ENCODE results near the gene CELA3A.
A peak's percentile ranks its signal among the peaks of the same experiment; 100 is the strongest.

Gene CELA3A

DNA sequence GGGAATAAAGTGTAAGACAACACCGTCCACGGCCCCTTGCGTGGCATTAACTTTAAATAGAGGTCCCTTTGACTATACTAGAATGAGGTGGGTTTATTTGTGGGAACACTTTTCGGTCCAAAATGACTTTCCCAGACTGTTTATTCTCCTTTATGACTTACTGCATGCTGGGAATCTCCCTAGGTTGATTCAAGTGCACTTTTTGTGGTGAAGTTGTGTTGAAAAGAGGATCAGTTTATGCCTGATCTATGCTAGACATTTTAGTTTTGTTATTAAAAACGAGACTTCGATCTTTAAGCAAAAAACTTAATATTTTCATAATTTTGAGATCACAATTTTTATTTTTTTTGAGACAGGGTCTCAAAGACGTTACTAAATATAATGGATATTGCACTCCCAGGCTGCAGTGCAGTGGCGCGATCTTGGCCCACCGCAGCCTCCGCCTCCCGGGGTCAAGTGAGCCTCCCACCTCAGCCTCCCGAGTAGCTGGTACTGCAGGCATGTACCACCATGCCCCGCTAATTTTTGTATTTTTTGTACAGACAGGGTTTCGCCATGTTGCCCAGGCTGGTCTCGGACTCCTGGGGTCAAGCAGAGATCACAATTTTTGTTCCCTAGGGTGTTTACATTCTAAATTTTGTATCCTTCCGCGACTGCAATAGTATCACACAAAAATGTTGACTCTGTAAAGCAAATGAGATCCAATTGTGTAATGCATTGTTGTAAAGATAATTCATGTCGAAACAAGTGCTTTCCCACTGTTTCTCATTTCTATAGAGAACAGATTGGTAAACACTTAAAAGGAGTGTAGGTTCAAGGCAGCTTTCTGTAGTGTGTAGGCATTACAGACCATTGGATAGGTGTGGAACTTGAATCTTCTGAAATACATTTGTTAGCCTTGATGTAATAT is 52.7 kb downstream of the CELA3A start:
- Histone ChIP-seq H3K27me3 (ENCODE audit: insufficient read depth, low read length) (no peaks in the 10 kb centered on the region), H3K4me2 (ENCODE audit: low read length) (peak overlapping the region; percentile 78), H3F3A (ENCODE audit: insufficient read depth, low read length) (peaks cover 3% of the 10 kb centered on the region; the same call in 1 of the 2 replicates), H3K4me3 (ENCODE audit: low read depth, low read length, poor library complexity, severe bottlenecking) (peak overlapping the region; percentile 93), H3K27ac (ENCODE audit: low read depth, low read length, poor library complexity, severe bottlenecking) (peak overlapping the region; percentile 9), H2AFZ (ENCODE audit: low read length) (no peak overlapping the region), H4K20me1 (ENCODE audit: insufficient read depth, low read length) (no peaks in the 10 kb centered on the region; the same call in 1 of the 2 replicates), H3K36me3 (ENCODE audit: insufficient read depth, low read length) (peaks cover 40% of the 10 kb centered on the region), H3K79me2 (ENCODE audit: insufficient read depth, low read length) (peaks cover 58% of the 10 kb centered on the region), H3K9me2 (ENCODE audit: low read depth, low read length) (no peaks in the 10 kb centered on the region), H3K9me3 (ENCODE audit: low read length) (no peaks in the 10 kb centered on the region), H3K9ac (ENCODE audit: low read length) (peak overlapping the region; percentile 82), H3K4me1 (ENCODE audit: insufficient read depth, low read length, severe bottlenecking) (peaks cover 37% of the 10 kb centered on the region)
- TF ChIP-seq, protein P1, sequence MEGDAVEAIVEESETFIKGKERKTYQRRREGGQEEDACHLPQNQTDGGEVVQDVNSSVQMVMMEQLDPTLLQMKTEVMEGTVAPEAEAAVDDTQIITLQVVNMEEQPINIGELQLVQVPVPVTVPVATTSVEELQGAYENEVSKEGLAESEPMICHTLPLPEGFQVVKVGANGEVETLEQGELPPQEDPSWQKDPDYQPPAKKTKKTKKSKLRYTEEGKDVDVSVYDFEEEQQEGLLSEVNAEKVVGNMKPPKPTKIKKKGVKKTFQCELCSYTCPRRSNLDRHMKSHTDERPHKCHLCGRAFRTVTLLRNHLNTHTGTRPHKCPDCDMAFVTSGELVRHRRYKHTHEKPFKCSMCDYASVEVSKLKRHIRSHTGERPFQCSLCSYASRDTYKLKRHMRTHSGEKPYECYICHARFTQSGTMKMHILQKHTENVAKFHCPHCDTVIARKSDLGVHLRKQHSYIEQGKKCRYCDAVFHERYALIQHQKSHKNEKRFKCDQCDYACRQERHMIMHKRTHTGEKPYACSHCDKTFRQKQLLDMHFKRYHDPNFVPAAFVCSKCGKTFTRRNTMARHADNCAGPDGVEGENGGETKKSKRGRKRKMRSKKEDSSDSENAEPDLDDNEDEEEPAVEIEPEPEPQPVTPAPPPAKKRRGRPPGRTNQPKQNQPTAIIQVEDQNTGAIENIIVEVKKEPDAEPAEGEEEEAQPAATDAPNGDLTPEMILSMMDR (IDR thresholded peaks at IDR 0.05; ENCODE audit: low read length) = no peak
- TF ChIP-seq EZH2 (IDR thresholded peaks at IDR 0.05; ENCODE audit: borderline replicate concordance, low read length) = no peak

DNA sequence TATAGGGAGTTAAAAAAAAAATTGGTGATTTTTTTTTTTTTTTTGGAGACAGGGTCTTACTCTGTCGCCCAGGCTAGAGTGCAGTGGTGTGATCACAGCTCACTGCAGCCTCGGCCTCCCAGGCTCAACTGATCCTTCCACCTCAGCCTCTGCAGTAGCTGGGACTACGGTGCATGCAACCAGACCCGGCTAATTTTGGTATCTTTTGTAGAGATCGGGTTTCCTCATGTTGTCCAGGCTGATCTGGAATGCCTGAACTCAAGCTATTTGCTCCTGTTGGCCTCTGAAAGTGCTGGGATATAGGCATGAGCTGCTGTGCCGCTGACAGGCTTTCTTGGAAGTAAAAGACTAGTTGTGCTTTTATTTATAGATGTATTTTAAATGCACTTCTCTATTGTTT is 54.0 kb downstream of the CELA3A start:
- Histone ChIP-seq H3K27ac (ENCODE audit: low read depth, low read length, poor library complexity, severe bottlenecking) (no peak overlapping the region), H3K4me3 (ENCODE audit: low read depth, low read length, poor library complexity, severe bottlenecking) (no peak overlapping the region), H3K4me1 (ENCODE audit: insufficient read depth, low read length, severe bottlenecking) (peaks cover 44% of the 10 kb centered on the region), H3F3A (ENCODE audit: insufficient read depth, low read length) (peaks cover 3% of the 10 kb centered on the region; the same call in 1 of the 2 replicates), H3K9me3 (ENCODE audit: low read length) (no peaks in the 10 kb centered on the region), H2AFZ (ENCODE audit: low read length) (no peak overlapping the region), H3K36me3 (ENCODE audit: insufficient read depth, low read length) (peaks cover 40% of the 10 kb centered on the region), H3K9me2 (ENCODE audit: low read depth, low read length) (no peaks in the 10 kb centered on the region), H3K4me2 (ENCODE audit: low read length) (no peak overlapping the region), H3K27me3 (ENCODE audit: insufficient read depth, low read length) (no peaks in the 10 kb centered on the region), H3K79me2 (ENCODE audit: insufficient read depth, low read length) (peaks cover 71% of the 10 kb centered on the region), H4K20me1 (ENCODE audit: insufficient read depth, low read length) (no peaks in the 10 kb centered on the region; the same call in 1 of the 2 replicates), H3K9ac (ENCODE audit: low read length) (no peak overlapping the region)
- no peak for TF ChIP-seq EZH2 (IDR thresholded peaks at IDR 0.05; ENCODE audit: borderline replicate concordance, low read length)
- TF ChIP-seq, protein P1 (IDR thresholded peaks at IDR 0.05; ENCODE audit: low read length) = no peak

DNA sequence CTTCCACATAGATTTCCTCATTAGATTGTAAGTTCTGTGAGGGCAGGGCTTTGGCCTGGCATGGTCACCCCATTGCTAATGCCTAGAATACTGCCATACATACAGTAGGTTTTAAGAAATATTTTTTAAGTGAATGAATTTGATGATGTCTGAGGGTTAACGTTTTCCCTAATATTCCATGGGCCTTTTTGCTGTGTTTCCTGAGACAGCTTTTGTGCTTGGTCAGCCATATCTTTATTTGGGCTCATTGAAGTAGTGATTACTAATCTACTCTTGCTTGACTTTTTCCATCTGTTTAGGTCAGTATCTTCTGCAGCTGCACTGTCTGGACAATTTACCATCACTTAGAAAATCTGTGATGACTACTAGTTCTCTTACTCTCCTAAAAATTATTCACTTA is 54.6 kb downstream of the CELA3A start:
- no peaks in the 10 kb centered on the region for H3K27me3 ChIP-seq (ENCODE audit: insufficient read depth, low read length)
- H3K9me3 ChIP-seq (ENCODE audit: low read length) = no peaks in the 10 kb centered on the region
- peaks cover 40% of the 10 kb centered on the region for H3K36me3 ChIP-seq (ENCODE audit: insufficient read depth, low read length)
- H3F3A ChIP-seq (ENCODE audit: insufficient read depth, low read length) = peaks cover 3% of the 10 kb centered on the region; the same call in 1 of the 2 replicates
- no peaks in the 10 kb centered on the region; the same call in 1 of the 2 replicates for H4K20me1 ChIP-seq (ENCODE audit: insufficient read depth, low read length)
- peak overlapping the region; percentile 7; the same call in 1 of the 2 replicates for H3K4me2 ChIP-seq (ENCODE audit: low read length)
- TF ChIP-seq EZH2 (IDR thresholded peaks at IDR 0.05; ENCODE audit: borderline replicate concordance, low read length) = no peak
- TF ChIP-seq, protein P1 (IDR thresholded peaks at IDR 0.05; ENCODE audit: low read length) = no peak
- no peak overlapping the region for H3K9ac ChIP-seq (ENCODE audit: low read length)
- no peak overlapping the region for H3K27ac ChIP-seq (ENCODE audit: low read depth, low read length, poor library complexity, severe bottlenecking)
- no peak overlapping the region for H3K4me3 ChIP-seq (ENCODE audit: low read depth, low read length, poor library complexity, severe bottlenecking)
- H3K4me1 ChIP-seq (ENCODE audit: insufficient read depth, low read length, severe bottlenecking) = peaks cover 48% of the 10 kb centered on the region
- H3K79me2 ChIP-seq (ENCODE audit: insufficient read depth, low read length) = peaks cover 77% of the 10 kb centered on the region
- H3K9me2 ChIP-seq (ENCODE audit: low read depth, low read length) = no peaks in the 10 kb centered on the region
- no peak overlapping the region for H2AFZ ChIP-seq (ENCODE audit: low read length)

Data from OCI-LY1 (cell line).